Keratinocyte (primary cell): ENCODE results near the gene FBXO9. TPM values are rescaled to one million over a fixed set of nuclear protein-coding genes. Genes with fewer than 3 reads are reported as not detected.

Experiments used
- DNase-seq: peaks from one replicate; pipeline ENCODE4 v3.0.0-alpha.2; 2011; ENCODE audit warnings: low read depth, missing footprints, low spot score
- FAIRE-seq: peaks from 2 replicates; lab custom pipeline; 2011; peaks lifted over from hg19 to GRCh38; lab: Jason Lieb, UNC
- H2AFZ ChIP-seq: 2 replicates; pipeline ENCODE4 v1.6.0; 2012; ENCODE audit warnings: low read length, control low read depth, inconsistent platforms; ENCODE audit not compliant: control insufficient read depth
- H3K27ac ChIP-seq: 2 replicates; pipeline ENCODE4 v1.5.1; 2011; ENCODE audit warnings: low read length; ENCODE audit not compliant: control insufficient read depth, insufficient read depth
- H3K27me3 ChIP-seq: 3 replicates; pipeline ENCODE4 v1.6.0; 2011; ENCODE audit warnings: low read length; ENCODE audit not compliant: control insufficient read depth, insufficient read depth; ENCODE audit errors: extremely low read depth
- H3K36me3 ChIP-seq, 2 experiments: 2 replicates in 1 of 2; 3 replicates in 1 of 2; pipeline ENCODE4 v1.5.1; 2011; ENCODE audit warnings: low read length in 2 of 2, mild to moderate bottlenecking in 1 of 2; ENCODE audit not compliant: control insufficient read depth in 2 of 2, insufficient read depth in 2 of 2; ENCODE audit errors: extremely low read depth in 1 of 2
- H3K4me1 ChIP-seq: 3 replicates; pipeline ENCODE4 v1.5.1; 2011; ENCODE audit warnings: low read length; ENCODE audit not compliant: control insufficient read depth, insufficient read depth; ENCODE audit errors: extremely low read depth
- H3K4me2 ChIP-seq: 3 replicates; pipeline ENCODE4 v1.6.0; 2011; ENCODE audit warnings: low read depth, low read length; ENCODE audit not compliant: control insufficient read depth, insufficient read depth; ENCODE audit errors: extremely low read depth
- H3K4me3 ChIP-seq, 3 experiments: fragments of 200-600 bp in 1 of 3; sonication (generic) in 1 of 3; 2 replicates in 2 of 3; 3 replicates in 1 of 3; pipeline ENCODE4 v1.5.1; 2011 to 2016; ENCODE audit warnings: low read length in 3 of 3, mild to moderate bottlenecking in 3 of 3, control low read depth in 2 of 3, inconsistent platforms in 1 of 3, low read depth in 1 of 3, mixed read lengths in 1 of 3, mixed run types in 1 of 3, moderate library complexity in 1 of 3; ENCODE audit not compliant: control insufficient read depth in 2 of 3, insufficient read depth in 2 of 3; ENCODE audit errors: extremely low read depth in 1 of 3
- H3K79me2 ChIP-seq: 2 replicates; pipeline ENCODE4 v1.6.0; 2012; ENCODE audit warnings: low read length; ENCODE audit not compliant: control insufficient read depth, insufficient read depth
- H3K9ac ChIP-seq: 3 replicates; pipeline ENCODE4 v1.6.0; 2011; ENCODE audit warnings: low read length; ENCODE audit not compliant: control insufficient read depth, insufficient read depth; ENCODE audit errors: extremely low read depth
- H3K9me1 ChIP-seq: 3 replicates; pipeline ENCODE4 v1.6.0; 2011; ENCODE audit warnings: low read length; ENCODE audit not compliant: control insufficient read depth, insufficient read depth; ENCODE audit errors: extremely low read depth
- H3K9me3 ChIP-seq: 2 replicates; pipeline ENCODE4 v1.5.1; 2012; ENCODE audit warnings: low read depth, low read length; ENCODE audit not compliant: control insufficient read depth
- H4K20me1 ChIP-seq: 3 replicates; pipeline ENCODE4 v1.6.0; 2011; ENCODE audit warnings: low read length; ENCODE audit not compliant: control insufficient read depth, insufficient read depth; ENCODE audit errors: extremely low read depth
- EZH2 ChIP-seq: IDR thresholded peaks from one replicate; pipeline ENCODE4 v1.6.1; 2012; ENCODE audit warnings: inconsistent platforms, mild to moderate bottlenecking, low read length, moderate library complexity
- dilution Hi-C: fragments of 300-500 bp; cut with MboI; formaldehyde crosslinking; loops from one replicate; pipeline ENCODE4 v1.7.0; 2020; ENCODE audit warnings: low sequenced_read_pairs; ENCODE audit not compliant: extremely low pct_ligation_motif_present
- polyA plus RNA-seq, 5 experiments: library from polyadenylated mRNA; depleted of rRNA in 3 of 5; stranded (reverse) in 3 of 5; stranded (forward) in 1 of 5; unstranded in 1 of 5; fragments of >200 nt; gene quantifications; 1 replicate in 1 of 5; 2 replicates in 3 of 5; 3 replicates in 1 of 5; pipeline versions ENCODE4 v1.2.1 to v1.2.3, GENCODE V29; 2011 to 2012; ENCODE audit warnings: missing spikeins in 2 of 5, low read depth in 1 of 5, low replicate concordance in 1 of 5
- TF ChIP-seq, protein P1 (sequence below), 3 experiments: IDR thresholded peaks in 1 of 3; conservative IDR thresholded peaks in 1 of 3; optimal IDR thresholded peaks in 1 of 3; 2 replicates in 2 of 3; 3 replicates in 1 of 3; pipeline versions ENCODE3 to v1.5.1; 2011; ENCODE audit warnings: low read length in 3 of 3, mild to moderate bottlenecking in 3 of 3, moderate library complexity in 2 of 3, control low read depth in 1 of 3, inconsistent platforms in 1 of 3; ENCODE audit not compliant: insufficient read depth in 2 of 3; ENCODE audit errors: extremely low read depth in 1 of 3

FBXO9 gene
- polyA plus RNA-seq, 1 donor (not counting 4 experiments of a cell fraction or from before 2014, with no cell fraction given) = 71.8 TPM

DNA sequence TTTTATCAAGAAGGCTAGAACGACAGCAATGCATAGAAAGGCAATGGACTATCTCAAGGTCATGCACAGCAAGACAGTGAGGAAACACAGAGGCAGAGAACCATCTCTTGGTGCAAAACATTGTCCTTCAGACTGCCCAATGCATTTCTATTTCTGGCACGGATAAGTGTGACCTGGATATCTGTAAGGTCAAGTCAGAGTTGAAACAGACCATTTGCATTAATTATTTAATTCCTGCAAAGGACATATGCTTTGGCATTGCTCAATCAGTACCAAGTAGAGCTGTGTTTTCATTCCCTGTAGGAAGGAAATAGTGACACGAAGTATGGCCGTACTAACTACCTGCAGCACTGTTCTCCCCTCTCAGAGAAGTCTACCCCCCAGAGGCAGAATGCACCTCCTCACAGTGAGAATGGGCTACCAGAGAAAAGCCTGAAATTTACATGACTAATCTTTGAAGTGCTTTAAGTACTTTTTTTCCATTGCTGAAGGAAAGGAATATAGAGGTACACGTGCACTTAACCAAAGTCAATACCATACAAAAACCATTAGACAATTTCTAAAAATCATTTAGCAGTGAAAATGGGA is 38.0 kb upstream of the FBXO9 start:
- H3K4me2 ChIP-seq = no peak overlapping the region
- H3K36me3 ChIP-seq = no peaks in the 10 kb centered on the region
- no peaks in the 10 kb centered on the region for H4K20me1 ChIP-seq
- no peak for TF ChIP-seq EZH2
- TF ChIP-seq, protein P1, sequence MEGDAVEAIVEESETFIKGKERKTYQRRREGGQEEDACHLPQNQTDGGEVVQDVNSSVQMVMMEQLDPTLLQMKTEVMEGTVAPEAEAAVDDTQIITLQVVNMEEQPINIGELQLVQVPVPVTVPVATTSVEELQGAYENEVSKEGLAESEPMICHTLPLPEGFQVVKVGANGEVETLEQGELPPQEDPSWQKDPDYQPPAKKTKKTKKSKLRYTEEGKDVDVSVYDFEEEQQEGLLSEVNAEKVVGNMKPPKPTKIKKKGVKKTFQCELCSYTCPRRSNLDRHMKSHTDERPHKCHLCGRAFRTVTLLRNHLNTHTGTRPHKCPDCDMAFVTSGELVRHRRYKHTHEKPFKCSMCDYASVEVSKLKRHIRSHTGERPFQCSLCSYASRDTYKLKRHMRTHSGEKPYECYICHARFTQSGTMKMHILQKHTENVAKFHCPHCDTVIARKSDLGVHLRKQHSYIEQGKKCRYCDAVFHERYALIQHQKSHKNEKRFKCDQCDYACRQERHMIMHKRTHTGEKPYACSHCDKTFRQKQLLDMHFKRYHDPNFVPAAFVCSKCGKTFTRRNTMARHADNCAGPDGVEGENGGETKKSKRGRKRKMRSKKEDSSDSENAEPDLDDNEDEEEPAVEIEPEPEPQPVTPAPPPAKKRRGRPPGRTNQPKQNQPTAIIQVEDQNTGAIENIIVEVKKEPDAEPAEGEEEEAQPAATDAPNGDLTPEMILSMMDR (optimal IDR thresholded peaks at IDR 0.05 in 1 of 3, IDR thresholded peaks at IDR 0.05 in 1 of 3, conservative IDR thresholded peaks at IDR 0.05 in 1 of 3; ENCODE audit: extremely low read depth in 1 of 3, insufficient read depth in 2 of 3, low read length in 3 of 3) = no peak
- no peak overlapping the region for H3K9ac ChIP-seq
- H3K4me1 ChIP-seq = peaks cover 3% of the 10 kb centered on the region
- no peaks in the 10 kb centered on the region for H3K9me1 ChIP-seq
- H2AFZ ChIP-seq = no peak overlapping the region
- FAIRE-seq (no peak), DNase-seq (no peak)
- no peak overlapping the region for H3K27ac ChIP-seq
- dilution Hi-C loops = no loop called here
- no peak overlapping the region for H3K4me3 ChIP-seq
- H3K9me3 ChIP-seq = no peaks in the 10 kb centered on the region
- no peaks in the 10 kb centered on the region for H3K79me2 ChIP-seq
- H3K27me3 ChIP-seq = no peaks in the 10 kb centered on the region

DNA sequence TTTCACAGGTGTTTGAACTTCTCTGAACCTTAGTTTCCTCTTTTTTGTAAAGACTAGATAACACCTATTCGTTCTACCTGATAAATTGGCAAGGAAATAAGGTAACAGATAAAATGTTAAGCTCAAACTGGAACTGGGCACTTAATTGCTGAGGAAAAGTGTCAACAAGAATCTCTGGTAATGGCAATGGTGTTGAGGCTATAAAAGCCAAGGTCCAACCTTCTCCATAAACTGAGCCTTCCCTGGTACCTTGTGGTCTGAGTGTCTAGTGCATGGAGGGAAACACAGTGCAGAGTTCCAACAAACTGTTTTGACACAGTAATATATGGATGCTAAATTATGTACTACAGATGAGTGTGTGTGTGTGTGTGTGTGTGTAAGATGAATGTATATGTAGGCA is 36.7 kb upstream of the FBXO9 start:
- Histone ChIP-seq H3K4me1 (peaks cover 3% of the 10 kb centered on the region), H3K4me3 (no peak overlapping the region), H3K27me3 (no peaks in the 10 kb centered on the region), H3K27ac (no peak overlapping the region), H3K9me1 (no peaks in the 10 kb centered on the region), H3K36me3 (no peaks in the 10 kb centered on the region), H3K79me2 (no peaks in the 10 kb centered on the region), H3K9me3 (no peaks in the 10 kb centered on the region), H2AFZ (no peak overlapping the region), H4K20me1 (no peaks in the 10 kb centered on the region), H3K4me2 (no peak overlapping the region), H3K9ac (no peak overlapping the region)
- dilution Hi-C loops = no loop called here
- TF ChIP-seq, protein P1 (optimal IDR thresholded peaks at IDR 0.05 in 1 of 3, IDR thresholded peaks at IDR 0.05 in 1 of 3, conservative IDR thresholded peaks at IDR 0.05 in 1 of 3; ENCODE audit: extremely low read depth in 1 of 3, insufficient read depth in 2 of 3, low read length in 3 of 3) = no peak
- TF ChIP-seq EZH2 = no peak
- FAIRE-seq = no peak
- DNase-seq = no peak
